Fibroblast of lung (primary cell): ENCODE measurements around the gene SYNDIG1L. TPM values are rescaled to one million over a fixed set of nuclear protein-coding genes. Genes with fewer than 3 reads are reported as not detected.
"Not testable (repeated sequence)": the region's sequence is repeated elsewhere in the genome, so short reads cannot be mapped to it uniquely, and the experiment has no call there.

Experiments used
- DNase-seq, 2 donors: peaks; one replicate each; pipeline versions ENCODE4 v3.0.0 to v3.0.0-alpha.2; 2010; ENCODE audit warnings: low read depth in 2 of 2
- H2AFZ ChIP-seq: 2 replicates; pipeline ENCODE4 v1.5.1; 2012; ENCODE audit warnings: low read length, control low read depth, inconsistent platforms
- H3K27ac ChIP-seq: 2 replicates; pipeline ENCODE4 v1.5.1; 2011; ENCODE audit warnings: low read length, control low read depth; ENCODE audit not compliant: insufficient read depth
- H3K27me3 ChIP-seq: 2 replicates; pipeline ENCODE4 v1.5.1; 2011; ENCODE audit warnings: mild to moderate bottlenecking, low read length; ENCODE audit not compliant: control insufficient read depth, insufficient read depth
- H3K36me3 ChIP-seq: 2 replicates; pipeline ENCODE4 v1.5.1; 2011; ENCODE audit warnings: low read length; ENCODE audit not compliant: control insufficient read depth, insufficient read depth
- H3K4me1 ChIP-seq: 2 replicates; pipeline ENCODE4 v1.5.1; 2011; ENCODE audit warnings: low read length; ENCODE audit not compliant: control insufficient read depth, insufficient read depth; ENCODE audit errors: extremely low read depth
- H3K4me2 ChIP-seq: 2 replicates; pipeline ENCODE4 v1.5.1; 2011; ENCODE audit warnings: low read length, control low read depth; ENCODE audit not compliant: insufficient read depth; ENCODE audit errors: extremely low read depth
- H3K4me3 ChIP-seq, 4 experiments: fragments of 200-600 bp in 1 of 4; sonication (generic) in 1 of 4; replicated peaks in 1 of 4; 2 replicates each; pipeline ENCODE4 v1.5.1; 2011 to 2016; ENCODE audit warnings: low read length in 4 of 4, low read depth in 3 of 4, mild to moderate bottlenecking in 3 of 4, control low read depth in 2 of 4, inconsistent platforms in 1 of 4, mixed read lengths in 1 of 4; ENCODE audit not compliant: insufficient read depth in 1 of 4; ENCODE audit errors: control extremely low read depth in 1 of 4
- H3K79me2 ChIP-seq: 2 replicates; pipeline ENCODE4 v1.5.1; 2012; ENCODE audit warnings: mild to moderate bottlenecking, low read length, inconsistent platforms; ENCODE audit not compliant: control insufficient read depth, insufficient read depth
- H3K9ac ChIP-seq: 2 replicates; pipeline ENCODE4 v1.5.1; 2011; ENCODE audit warnings: mild to moderate bottlenecking, low read length, control low read depth; ENCODE audit not compliant: insufficient read depth
- H3K9me3 ChIP-seq: 2 replicates; pipeline ENCODE4 v1.5.1; 2012; ENCODE audit warnings: low read depth, low read length; ENCODE audit not compliant: control insufficient read depth, insufficient read depth
- H4K20me1 ChIP-seq: 2 replicates; pipeline ENCODE4 v1.5.1; 2011; ENCODE audit warnings: low read length; ENCODE audit not compliant: control insufficient read depth, insufficient read depth; ENCODE audit errors: extremely low read depth
- EZH2 ChIP-seq: IDR thresholded peaks from 2 replicates; pipeline ENCODE4 v1.5.1; 2012; ENCODE audit warnings: low read length, control low read depth, mild to moderate bottlenecking; ENCODE audit errors: missing control alignments
- polyA plus RNA-seq, 2 donors: library from polyadenylated mRNA; depleted of rRNA in 1 of 2; stranded (reverse) in 1 of 2; unstranded in 1 of 2; fragments of >200 nt; gene quantifications; 2 replicates each; pipeline ENCODE4 v1.2.1, GENCODE V29; 2011 to 2012; ENCODE audit warnings: missing spikeins in 1 of 2
- total RNA-seq: library from RNA; depleted of rRNA; stranded (reverse); fragments of >200 nt; gene quantifications from 2 replicates; pipeline ENCODE4 v1.2.1, GENCODE V29; 2014
- TF ChIP-seq, protein P1 (sequence below), 2 donors: IDR thresholded peaks in 1 of 2; conservative IDR thresholded peaks in 1 of 2; 1 replicate in 1 of 2; 2 replicates in 1 of 2; pipeline ENCODE4 v1.5.1; 2011 to 2012; ENCODE audit warnings: low read length in 2 of 2, control low read depth in 1 of 2, inconsistent platforms in 1 of 2, low read depth in 1 of 2, mild to moderate bottlenecking in 1 of 2

SYNDIG1L gene
- total and polyA plus RNA-seq, 2 donors (not counting 1 experiment from before 2014, with no cell fraction given): not detected

- H3K4me3 ChIP-seq: no peak overlapping the region
- no peak for DNase-seq
- H3K9me3 ChIP-seq: no peaks in the 10 kb centered on the region
- H3K4me2 ChIP-seq: no peak overlapping the region
- no peaks in the 10 kb centered on the region for H3K4me1 ChIP-seq
- H2AFZ ChIP-seq: no peak overlapping the region
- no peaks in the 10 kb centered on the region for H3K79me2 ChIP-seq
- no peak overlapping the region for H3K9ac ChIP-seq
- H3K36me3 ChIP-seq: no peaks in the 10 kb centered on the region
- H4K20me1 ChIP-seq: no peaks in the 10 kb centered on the region
- TF ChIP-seq EZH2: no peak
- TF ChIP-seq, protein P1, sequence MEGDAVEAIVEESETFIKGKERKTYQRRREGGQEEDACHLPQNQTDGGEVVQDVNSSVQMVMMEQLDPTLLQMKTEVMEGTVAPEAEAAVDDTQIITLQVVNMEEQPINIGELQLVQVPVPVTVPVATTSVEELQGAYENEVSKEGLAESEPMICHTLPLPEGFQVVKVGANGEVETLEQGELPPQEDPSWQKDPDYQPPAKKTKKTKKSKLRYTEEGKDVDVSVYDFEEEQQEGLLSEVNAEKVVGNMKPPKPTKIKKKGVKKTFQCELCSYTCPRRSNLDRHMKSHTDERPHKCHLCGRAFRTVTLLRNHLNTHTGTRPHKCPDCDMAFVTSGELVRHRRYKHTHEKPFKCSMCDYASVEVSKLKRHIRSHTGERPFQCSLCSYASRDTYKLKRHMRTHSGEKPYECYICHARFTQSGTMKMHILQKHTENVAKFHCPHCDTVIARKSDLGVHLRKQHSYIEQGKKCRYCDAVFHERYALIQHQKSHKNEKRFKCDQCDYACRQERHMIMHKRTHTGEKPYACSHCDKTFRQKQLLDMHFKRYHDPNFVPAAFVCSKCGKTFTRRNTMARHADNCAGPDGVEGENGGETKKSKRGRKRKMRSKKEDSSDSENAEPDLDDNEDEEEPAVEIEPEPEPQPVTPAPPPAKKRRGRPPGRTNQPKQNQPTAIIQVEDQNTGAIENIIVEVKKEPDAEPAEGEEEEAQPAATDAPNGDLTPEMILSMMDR (conservative IDR thresholded peaks at IDR 0.05 in 1 of 2, IDR thresholded peaks at IDR 0.05 in 1 of 2; ENCODE audit: low read depth in 1 of 2, low read length in 2 of 2): no peak
- H3K27me3 ChIP-seq: peaks cover 19% of the 10 kb centered on the region
- H3K27ac ChIP-seq: no peak overlapping the region
Observed at GRCh38 chr14:74392616-74393570, 33.1 kb downstream of the SYNDIG1L start.

GRCh38 chr14:74391479-74391878, 34.5 kb downstream of the SYNDIG1L start:
- Histone ChIP-seq H4K20me1 (no peaks in the 10 kb centered on the region), H3K9ac (no peak overlapping the region), H3K4me2 (no peak overlapping the region), H3K79me2 (no peaks in the 10 kb centered on the region), H3K9me3 (no peaks in the 10 kb centered on the region), H3K27ac (no peak overlapping the region), H3K4me1 (no peaks in the 10 kb centered on the region), H3K27me3 (peaks cover 14% of the 10 kb centered on the region), H3K4me3 (no peak overlapping the region), H2AFZ (no peak overlapping the region), H3K36me3 (no peaks in the 10 kb centered on the region)
- DNase-seq: no peak
- TF ChIP-seq, protein P1 (conservative IDR thresholded peaks at IDR 0.05 in 1 of 2, IDR thresholded peaks at IDR 0.05 in 1 of 2; ENCODE audit: low read depth in 1 of 2, low read length in 2 of 2): no peak
- TF ChIP-seq EZH2: no peak

- peaks cover 13% of the 10 kb centered on the region for H3K27me3 ChIP-seq
- not testable (repeated sequence) for H4K20me1 ChIP-seq
Observed at GRCh38 chr14:74390505-74390904, 35.5 kb downstream of the SYNDIG1L start.

More at GRCh38 chr14:74390505-74390904, 35.5 kb downstream of the SYNDIG1L start:
- H3K79me2 ChIP-seq, H3K4me1 ChIP-seq, H3K4me3 ChIP-seq, H3K4me2 ChIP-seq, H3K27ac ChIP-seq, DNase-seq, H3K9me3 ChIP-seq, H2AFZ ChIP-seq, H3K36me3 ChIP-seq, H3K9ac ChIP-seq: not testable (repeated sequence)
